HepG2 (cell line): ENCODE data around the gene MRFAP1L1. TPM values are rescaled to one million over a fixed set of nuclear protein-coding genes. Genes with fewer than 3 reads are reported as not detected.

Source experiments
- CBX2 ChIP-seq, 2 experiments: fragments of 200-600 bp in 1 of 2; sonication (generic); formaldehyde crosslinking in 1 of 2; IDR thresholded peaks; 2 replicates each; pipeline versions ENCODE4 v1.7.0 to v1.8.1; 2018 to 2022; ENCODE audit warnings: low read depth in 2 of 2, low read length in 1 of 2, mild to moderate bottlenecking in 1 of 2, missing genetic modification reagents in 1 of 2
- CHCHD3 ChIP-seq: sonication (generic); formaldehyde crosslinking; IDR thresholded peaks from 2 replicates; pipeline ENCODE4 v1.8.0; 2022; ENCODE audit warnings: mild to moderate bottlenecking, missing genetic modification reagents, moderate library complexity
- HMG20B ChIP-seq: conservative IDR thresholded peaks from 2 replicates; pipeline ENCODE4 v1.6.1; 2016; ENCODE audit warnings: missing genetic modification reagents, missing compliant biosample characterization
- THYN1 ChIP-seq: sonication (generic); formaldehyde crosslinking; IDR thresholded peaks from 2 replicates; pipeline ENCODE4 v1.8.1; 2023; ENCODE audit warnings: low read depth, mild to moderate bottlenecking, moderate library complexity, missing genetic modification reagents, borderline replicate concordance
- ZBTB49 ChIP-seq: sonication (generic); formaldehyde crosslinking; IDR thresholded peaks from 2 replicates; pipeline ENCODE4 v1.4.0; 2020; ENCODE audit warnings: missing genetic modification reagents, borderline replicate concordance
- ZC3H13 ChIP-seq: sonication (generic); formaldehyde crosslinking; IDR thresholded peaks from 2 replicates; pipeline ENCODE4 v1.8.1; 2023; ENCODE audit warnings: mild to moderate bottlenecking, missing genetic modification reagents, moderate library complexity
- ZMYM2 ChIP-seq: sonication (generic); formaldehyde crosslinking; IDR thresholded peaks from 2 replicates; pipeline ENCODE4 v1.8.0; 2022; ENCODE audit warnings: mild to moderate bottlenecking, missing genetic modification reagents
- ZNF431 ChIP-seq: sonication (generic); formaldehyde crosslinking; IDR thresholded peaks from 2 replicates; pipeline ENCODE4 v1.9.0; 2022; ENCODE audit warnings: missing genetic modification reagents, low read depth, mild to moderate bottlenecking, borderline replicate concordance
- ZNF652 ChIP-seq: IDR thresholded peaks from 2 replicates; pipeline ENCODE4 v1.6.1; 2016; ENCODE audit warnings: low read depth, borderline replicate concordance
- ZNF670 ChIP-seq: sonication (generic); formaldehyde crosslinking; IDR thresholded peaks from 2 replicates; pipeline ENCODE4 v1.8.0; 2022; ENCODE audit warnings: mild to moderate bottlenecking, missing genetic modification reagents, borderline replicate concordance
- ZNF687 ChIP-seq: sonication (generic); formaldehyde crosslinking; IDR thresholded peaks from 2 replicates; pipeline ENCODE4 v1.5.1; 2020; ENCODE audit warnings: mild to moderate bottlenecking, missing genetic modification reagents, moderate library complexity
- polyA plus RNA-seq, 8 experiments: library from polyadenylated mRNA; depleted of rRNA in 3 of 8; stranded (reverse) in 7 of 8; unstranded in 1 of 8; fragments of >200 nt; fragmentation: Illumina TruSeq in 4 of 8; extraction: Trizol in 4 of 8; gene quantifications; 2 replicates each; pipeline versions ENCODE4 v1.2.1 to v1.2.3, GENCODE V29; 2011 to 2016; ENCODE audit warnings: low read depth in 4 of 8, missing spikeins in 1 of 8, mixed read lengths in 1 of 8; ENCODE audit not compliant: insufficient read depth in 1 of 8
- total RNA-seq, 5 experiments: library from RNA; depleted of rRNA; stranded (reverse); fragments of >200 nt; fragmentation: Illumina TruSeq; extraction: Trizol; gene quantifications; 2 replicates each; pipeline ENCODE4 v1.2.3, GENCODE V29; 2016; ENCODE audit warnings: low read depth in 1 of 5
- TF ChIP-seq, protein P1 (sequence below): sonication (generic); formaldehyde crosslinking; IDR thresholded peaks from 2 replicates; pipeline ENCODE4 v1.5.0; 2020; ENCODE audit warnings: mild to moderate bottlenecking, missing genetic modification reagents
- TF ChIP-seq, protein P2 (sequence below): sonication (generic); formaldehyde crosslinking; IDR thresholded peaks from 2 replicates; pipeline ENCODE4 v1.5.0; 2020; ENCODE audit warnings: missing genetic modification reagents
- TF ChIP-seq, protein P3 (sequence below): sonication (generic); formaldehyde crosslinking; IDR thresholded peaks from 2 replicates; pipeline ENCODE4 v1.9.0; 2021; ENCODE audit warnings: missing genetic modification reagents, borderline replicate concordance

Gene MRFAP1L1
- total and polyA plus RNA-seq, 2 of the 13 experiments (the other 11 are each of a cell fraction or from before 2014, with no cell fraction given): 44.8 to 76.6 TPM

GRCh38 chr4:6755088-6755753, 45.6 kb upstream of the MRFAP1L1 start (continued):
- TF ChIP-seq CHCHD3 (CRISPR knock-in tag) (no peak), ZMYM2 (CRISPR knock-in tag) (peak; percentile 89), CBX2 (IDR thresholded peaks at IDR 0.05; ENCODE audit: low read depth, low read length) (no peak), CBX2 (CRISPR knock-in tag; IDR thresholded peaks at IDR 0.05; ENCODE audit: low read depth) (no peak), THYN1 (CRISPR knock-in tag) (no peak; the same call in 1 of the 2 replicates), ZNF687 (peak; percentile 95), ZC3H13 (CRISPR knock-in tag) (no peak), HMG20B (CRISPR knock-in tag) (peak; percentile 84), ZNF652 (peak; percentile 61; the same call in 1 of the 2 replicates), ZNF431 (CRISPR knock-in tag) (peak; percentile 90; the same call in 1 of the 2 replicates), ZBTB49 (CRISPR knock-in tag) (no peak), ZNF670 (CRISPR knock-in tag) (0 out of 2 replicates have a peak, but pooled peaks have one; percentile 42)
- TF ChIP-seq, protein P1, sequence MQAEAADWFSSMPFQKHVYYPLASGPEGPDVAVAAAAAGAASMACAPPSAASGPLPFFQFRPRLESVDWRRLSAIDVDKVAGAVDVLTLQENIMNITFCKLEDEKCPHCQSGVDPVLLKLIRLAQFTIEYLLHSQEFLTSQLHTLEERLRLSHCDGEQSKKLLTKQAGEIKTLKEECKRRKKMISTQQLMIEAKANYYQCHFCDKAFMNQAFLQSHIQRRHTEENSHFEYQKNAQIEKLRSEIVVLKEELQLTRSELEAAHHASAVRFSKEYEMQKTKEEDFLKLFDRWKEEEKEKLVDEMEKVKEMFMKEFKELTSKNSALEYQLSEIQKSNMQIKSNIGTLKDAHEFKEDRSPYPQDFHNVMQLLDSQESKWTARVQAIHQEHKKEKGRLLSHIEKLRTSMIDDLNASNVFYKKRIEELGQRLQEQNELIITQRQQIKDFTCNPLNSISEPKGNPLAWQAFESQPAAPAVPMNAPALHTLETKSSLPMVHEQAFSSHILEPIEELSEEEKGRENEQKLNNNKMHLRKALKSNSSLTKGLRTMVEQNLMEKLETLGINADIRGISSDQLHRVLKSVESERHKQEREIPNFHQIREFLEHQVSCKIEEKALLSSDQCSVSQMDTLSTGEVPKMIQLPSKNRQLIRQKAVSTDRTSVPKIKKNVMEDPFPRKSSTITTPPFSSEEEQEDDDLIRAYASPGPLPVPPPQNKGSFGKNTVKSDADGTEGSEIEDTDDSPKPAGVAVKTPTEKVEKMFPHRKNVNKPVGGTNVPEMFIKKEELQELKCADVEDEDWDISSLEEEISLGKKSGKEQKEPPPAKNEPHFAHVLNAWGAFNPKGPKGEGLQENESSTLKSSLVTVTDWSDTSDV (CRISPR knock-in tag): no peak
- TF ChIP-seq, protein P2, sequence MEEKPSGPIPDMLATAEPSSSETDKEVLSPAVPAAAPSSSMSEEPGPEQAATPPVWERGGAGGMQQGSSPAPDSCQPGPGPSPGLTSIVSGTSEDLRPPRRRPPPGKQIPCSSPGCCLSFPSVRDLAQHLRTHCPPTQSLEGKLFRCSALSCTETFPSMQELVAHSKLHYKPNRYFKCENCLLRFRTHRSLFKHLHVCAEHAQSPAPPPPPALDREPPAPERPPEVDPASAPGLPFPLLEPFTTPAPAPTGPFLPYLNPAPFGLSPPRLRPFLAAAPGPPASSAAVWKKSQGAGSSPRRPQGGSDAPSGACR (CRISPR knock-in tag): 0 out of 2 replicates have a peak, but pooled peaks have one; percentile 49
- TF ChIP-seq, protein P3, sequence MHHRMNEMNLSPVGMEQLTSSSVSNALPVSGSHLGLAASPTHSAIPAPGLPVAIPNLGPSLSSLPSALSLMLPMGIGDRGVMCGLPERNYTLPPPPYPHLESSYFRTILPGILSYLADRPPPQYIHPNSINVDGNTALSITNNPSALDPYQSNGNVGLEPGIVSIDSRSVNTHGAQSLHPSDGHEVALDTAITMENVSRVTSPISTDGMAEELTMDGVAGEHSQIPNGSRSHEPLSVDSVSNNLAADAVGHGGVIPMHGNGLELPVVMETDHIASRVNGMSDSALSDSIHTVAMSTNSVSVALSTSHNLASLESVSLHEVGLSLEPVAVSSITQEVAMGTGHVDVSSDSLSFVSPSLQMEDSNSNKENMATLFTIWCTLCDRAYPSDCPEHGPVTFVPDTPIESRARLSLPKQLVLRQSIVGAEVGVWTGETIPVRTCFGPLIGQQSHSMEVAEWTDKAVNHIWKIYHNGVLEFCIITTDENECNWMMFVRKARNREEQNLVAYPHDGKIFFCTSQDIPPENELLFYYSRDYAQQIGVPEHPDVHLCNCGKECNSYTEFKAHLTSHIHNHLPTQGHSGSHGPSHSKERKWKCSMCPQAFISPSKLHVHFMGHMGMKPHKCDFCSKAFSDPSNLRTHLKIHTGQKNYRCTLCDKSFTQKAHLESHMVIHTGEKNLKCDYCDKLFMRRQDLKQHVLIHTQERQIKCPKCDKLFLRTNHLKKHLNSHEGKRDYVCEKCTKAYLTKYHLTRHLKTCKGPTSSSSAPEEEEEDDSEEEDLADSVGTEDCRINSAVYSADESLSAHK (CRISPR knock-in tag): peak; percentile 51; the same call in 1 of the 2 replicates
